ENCODE measurements around the gene ENAH.

Gene ENAH

DNA sequence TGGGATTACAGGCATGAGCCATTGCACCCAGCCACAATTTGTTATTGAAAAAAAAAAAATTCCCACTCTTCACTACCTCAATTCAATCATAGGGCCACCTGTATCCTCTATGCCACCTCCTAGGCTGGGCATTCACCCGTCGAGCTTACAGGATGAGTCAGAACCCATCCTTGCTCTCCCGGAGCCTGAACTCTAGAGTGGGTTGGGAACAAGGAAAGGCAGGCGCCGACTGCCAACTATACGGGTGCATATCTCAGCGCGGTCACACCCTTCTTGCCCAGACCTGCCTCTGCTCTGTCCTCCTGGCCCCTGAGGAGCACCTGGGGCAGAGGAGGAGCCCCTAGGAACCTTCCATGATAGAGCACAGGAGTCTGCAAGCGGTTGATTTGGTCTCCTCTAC is 203.7 kb downstream of the ENAH start:
- no peak for DNase-seq

- no peak for DNase-seq
Measured at GRCh38 chr1:225448146-225448805, 204.6 kb downstream of the ENAH start.

GRCh38 chr1:225447650-225448089 is 205.3 kb downstream of the ENAH start:
- no peak for DNase-seq

DNA sequence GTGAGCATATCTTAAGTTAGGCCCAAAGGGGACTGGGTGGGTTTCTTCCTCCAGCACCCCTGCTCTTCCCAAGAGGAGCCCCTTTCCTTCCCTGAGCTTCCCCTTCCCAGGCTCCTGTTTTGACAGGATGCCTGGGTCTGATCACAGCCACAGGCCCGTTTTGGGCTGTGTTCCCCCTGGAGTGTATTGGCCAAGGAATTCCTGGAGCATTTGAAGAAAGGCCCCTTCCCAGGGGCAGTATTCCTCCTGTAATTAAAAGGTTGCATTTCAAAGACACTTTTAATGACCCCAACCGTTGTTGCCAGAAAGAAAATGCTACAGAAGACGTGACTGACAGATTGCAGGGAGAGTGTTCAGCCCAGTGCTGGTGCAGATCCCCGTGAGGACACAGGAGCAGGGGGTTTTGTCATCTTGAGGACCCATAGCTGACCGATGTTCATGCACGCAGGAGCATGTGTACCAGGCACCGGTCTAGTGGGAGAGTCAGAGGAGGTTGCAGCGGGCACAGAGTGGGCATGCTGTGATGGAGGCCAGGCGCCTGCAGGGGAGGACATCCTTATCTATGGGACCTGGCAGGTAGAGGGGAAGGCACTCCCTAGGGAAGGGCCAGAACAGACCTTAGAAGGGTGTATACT is 205.8 kb downstream of the ENAH start:
- DNase-seq, result peak; percentile 63

- no peak for DNase-seq
Measured at GRCh38 chr1:225446595-225446960, 206.3 kb downstream of the ENAH start.

- DNase-seq, result peak; percentile 85
Measured at GRCh38 chr1:225445639-225446594, 207.0 kb downstream of the ENAH start.

DNA sequence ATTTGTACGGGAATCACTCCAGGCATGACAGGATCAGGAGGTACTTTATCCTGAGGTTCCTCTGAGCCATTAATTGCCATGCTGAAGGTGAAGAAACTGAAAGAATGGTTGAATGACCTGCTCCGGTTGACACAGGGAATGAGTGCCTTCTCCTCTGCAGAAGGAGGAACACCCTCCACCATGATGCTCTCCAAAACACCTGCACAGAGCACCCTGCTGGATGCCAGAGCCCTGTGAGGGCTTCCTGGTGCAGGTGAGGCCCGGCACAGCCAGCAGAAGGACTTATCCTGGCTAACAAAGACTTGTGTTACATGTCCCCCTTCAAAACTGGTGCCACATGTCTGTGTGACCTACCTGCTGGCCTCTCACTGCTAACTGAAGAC is 210.8 kb downstream of the ENAH start:
- DNase-seq, result no peak

- no peak for DNase-seq
Measured at GRCh38 chr1:225441314-225442122, 211.4 kb downstream of the ENAH start.

GRCh38 chr1:225440380-225441221 is 212.3 kb downstream of the ENAH start:
- no peak for DNase-seq

- DNase-seq, result no peak
Measured at GRCh38 chr1:225437710-225438437, 215.0 kb downstream of the ENAH start.
